ENCODE data around the gene SLC1A5.

GRCh38 chr19:46813839-46814358, 25.5 kb upstream of the SLC1A5 start:
- TF ChIP-seq CTCF (conservative IDR thresholded peaks at IDR 0.05 in 1 of 2, IDR thresholded peaks at IDR 0.05 in 1 of 2; ENCODE audit: low read depth in 1 of 2, low read length in 2 of 2) (no peak), EZH2 (IDR thresholded peaks at IDR 0.05; ENCODE audit: low read length, missing control alignments) (no peak)
